Mammary epithelial cell (primary cell): ENCODE measurements around the gene KCNQ2.

Source experiments
- CTCF ChIP-seq, 2 donors: IDR thresholded peaks in 1 of 2; conservative IDR thresholded peaks in 1 of 2; 2 replicates each; pipeline ENCODE4 v1.5.1; 2011 to 2012; ENCODE audit warnings: inconsistent platforms in 2 of 2, low read length in 2 of 2, mild to moderate bottlenecking in 2 of 2, control low read depth in 1 of 2, low read depth in 1 of 2; ENCODE audit not compliant: insufficient read depth in 1 of 2; ENCODE audit errors: extremely low read depth in 1 of 2
- EZH2 ChIP-seq: IDR thresholded peaks from 2 replicates; pipeline ENCODE4 v1.6.1; 2012; ENCODE audit warnings: low read length, inconsistent platforms, borderline replicate concordance

GRCh38 chr20:63387393-63387792 lies 85.1 kb downstream of the KCNQ2 start:
- TF ChIP-seq CTCF (conservative IDR thresholded peaks at IDR 0.05 in 1 of 2, IDR thresholded peaks at IDR 0.05 in 1 of 2; ENCODE audit: extremely low read depth in 1 of 2, insufficient read depth in 1 of 2, low read depth in 1 of 2, low read length in 2 of 2) (no peak), EZH2 (no peak)
